Cardiac septum (tissue), 1 donor: Measurements from ENCODE around the gene N4BP2L2. TPM values are rescaled to one million over a fixed set of nuclear protein-coding genes. Genes with fewer than 3 reads are reported as not detected.
"Not testable (repeated sequence)": the region's sequence is repeated elsewhere in the genome, so short reads cannot be mapped to it uniquely, and the experiment has no call there.

Experiments used
- DNase-seq: peaks from one replicate; pipeline ENCODE4 v3.0.0-alpha.2; 2020; ENCODE audit warnings: low spot score
- intact Hi-C: fragments of 100-400 bp; cut with DNase I; formaldehyde crosslinking; loops from one replicate; pipeline ENCODE4 v1.14.0; 2022
- long read RNA-seq: library from polyadenylated mRNA; unstranded; transcript quantifications from one replicate; pipeline ENCODE4 v2.0.0, GENCODE V29; 2021
- total RNA-seq: library from RNA; stranded (reverse); fragmentation: NEBNext Ultra II Directional; extraction: Animal tissue kit (Norgen Biotek cat#: 25700); gene quantifications from one replicate; pipeline ENCODE4 v1.2.1, GENCODE V29; 2021
- donor health status: DM: no; HTN: no; CAD: no.

N4BP2L2 gene
- 132 TPM for total RNA-seq
- long read RNA-seq, full-length matches to known transcripts = 11 of 86 reads
- long read RNA-seq, partial matches to known transcripts = 48 of 86 reads
- long read RNA-seq, other reads (novel, unspliced or antisense) = 27 of 86 reads

DNA sequence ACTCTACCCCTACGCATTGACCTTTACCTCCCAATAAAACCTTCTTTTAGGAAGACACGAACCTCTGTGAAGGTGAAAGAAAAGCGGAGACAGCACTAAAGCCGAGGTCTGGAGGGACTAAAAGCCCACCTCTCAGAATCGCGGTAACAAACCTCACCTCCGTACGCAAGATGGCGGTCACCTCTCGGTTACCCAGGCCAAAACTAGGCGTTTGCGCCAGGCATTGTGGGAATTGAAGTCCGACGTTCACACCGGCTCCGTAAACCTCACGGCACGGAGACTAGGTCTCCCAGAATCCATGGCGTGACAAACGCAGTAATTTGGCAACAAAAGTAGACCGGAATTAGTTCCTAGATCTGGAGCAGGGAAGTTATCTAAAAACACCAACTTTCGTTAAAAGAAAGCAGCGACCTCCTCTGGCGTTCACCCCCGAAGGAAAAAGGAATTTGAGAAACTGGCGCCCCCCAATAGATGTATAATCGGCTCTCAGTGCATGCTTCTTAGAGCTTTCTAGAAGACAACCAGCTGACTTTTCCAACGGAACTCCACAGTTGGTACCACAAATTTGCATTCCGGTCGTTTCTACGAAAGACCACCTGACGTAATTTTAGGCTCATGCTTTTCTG, at the start of gene N4BP2L2:
Gene N4BP2L2 (minus strand): TSS at position 175 of the 626 bp plus-strand sequence. CDS start 1,768 bp downstream, outside the sequence.
- intact Hi-C loops = no loop called here
- DNase-seq = peak; percentile 97

DNA sequence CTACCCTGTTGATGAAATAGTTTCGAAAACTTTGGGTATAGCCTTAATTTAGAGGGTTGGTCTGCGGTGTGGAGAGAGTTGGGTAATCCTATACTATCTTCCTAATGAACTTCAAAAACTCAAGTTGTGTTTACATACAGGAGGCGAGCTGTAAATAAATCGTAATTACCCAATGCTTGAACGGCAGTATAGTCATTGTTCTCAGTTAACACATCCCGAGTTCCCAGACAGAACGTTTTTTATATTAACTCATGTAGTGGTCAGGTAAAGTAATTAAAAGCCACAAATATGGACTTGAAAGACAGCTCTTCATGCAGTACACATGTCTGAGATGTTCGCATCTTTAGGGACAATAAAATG, 49.2 kb upstream of the N4BP2L2 start:
- intact Hi-C loops = loop anchor here (1.0 to 5.0 kb wide), 4 partner anchors 51 to 1135 kb away; partner anchors contain the start of gene KL
- no peak for DNase-seq

DNA sequence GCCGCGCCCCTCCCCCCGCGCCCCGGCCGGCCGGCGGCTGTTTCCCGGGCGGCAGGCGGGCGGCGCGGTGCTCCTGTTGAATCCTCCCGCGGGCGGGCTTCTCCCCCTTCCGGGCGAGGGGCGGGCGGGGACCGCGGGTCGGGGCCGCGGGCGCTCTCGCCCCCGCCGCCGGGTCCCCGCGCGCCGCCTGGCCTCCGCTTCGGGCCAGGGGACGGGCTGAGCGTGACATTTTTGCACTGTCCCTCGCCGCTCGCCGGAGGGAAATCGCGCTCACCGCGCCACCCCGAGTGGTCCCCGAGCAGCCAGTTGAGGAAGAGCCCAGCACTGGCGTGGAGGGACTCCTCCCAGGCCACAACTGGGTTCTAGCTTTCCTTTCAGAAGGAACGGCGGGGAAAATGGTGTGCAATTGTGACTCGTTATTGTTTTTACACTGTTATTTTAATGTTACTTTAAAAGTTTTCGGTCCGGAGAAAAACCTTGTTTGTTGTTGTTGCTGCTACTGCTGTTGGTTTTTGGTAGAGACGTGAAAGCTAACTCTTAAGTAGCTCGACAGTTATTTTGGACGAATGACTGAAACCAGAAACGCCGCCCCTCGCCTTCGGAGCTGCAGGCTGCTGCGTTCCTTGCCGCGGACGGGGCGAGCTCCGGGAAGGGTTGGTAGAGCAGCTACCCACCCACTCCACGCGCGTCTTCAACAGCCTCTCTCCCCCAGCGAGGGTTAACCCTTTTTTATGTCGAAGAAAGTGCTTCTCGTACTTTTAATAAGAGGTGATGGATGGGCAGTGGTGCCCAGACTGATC, 48.6 kb upstream of the N4BP2L2 start:
- intact Hi-C loops = loop anchor here (2.0 to 5.0 kb wide), 3 partner anchors 430 to 1135 kb away; partner anchors contain the start of gene KL

DNA sequence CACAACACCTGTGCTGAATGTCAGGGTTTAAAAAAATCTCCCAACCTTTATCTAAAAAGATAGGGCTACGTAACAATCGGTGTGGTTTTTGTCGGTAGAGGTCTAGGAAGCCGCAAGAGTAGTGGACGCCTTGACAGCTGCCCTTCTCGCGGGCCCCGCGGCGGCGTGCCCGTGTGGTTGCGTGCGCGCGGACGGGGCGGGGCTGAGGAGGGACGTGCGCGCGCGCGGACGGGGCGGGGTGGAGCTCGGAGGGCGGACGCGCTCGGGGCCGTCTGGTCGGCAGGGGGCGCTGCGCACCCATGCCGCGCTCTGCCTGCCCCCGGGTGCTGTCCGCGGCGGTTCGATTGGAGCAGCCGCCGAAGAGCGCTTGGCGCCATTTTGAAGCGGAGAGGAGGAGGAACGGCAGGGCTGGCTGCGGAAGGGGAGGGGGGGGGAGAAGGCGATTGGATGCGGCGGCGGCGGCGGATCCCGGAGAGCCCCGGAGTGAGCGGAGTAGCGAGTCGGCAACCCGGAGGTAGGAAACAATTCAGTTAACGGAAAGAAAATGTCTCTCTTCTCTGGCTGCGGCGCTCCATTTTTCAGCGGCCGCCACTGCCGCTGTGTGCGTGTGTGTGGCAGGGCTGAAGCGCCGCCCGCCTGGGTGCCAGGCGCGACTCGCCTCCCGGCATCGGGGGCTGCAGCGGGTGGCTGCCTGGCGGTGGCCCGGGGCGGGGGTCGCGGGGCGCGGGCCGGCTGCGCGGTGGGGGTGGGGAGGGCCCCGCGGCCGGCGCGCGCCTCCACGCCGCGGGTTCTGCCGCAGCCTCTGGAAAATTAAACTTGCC, 47.7 kb upstream of the N4BP2L2 start, which contains the start of gene PDS5B:
Gene PDS5B (plus strand): TSS at position 373 of the 821 bp plus-strand sequence. CDS start 62,321 bp downstream, outside the sequence.
- DNase-seq = peak; percentile 98
- intact Hi-C loops = loop anchor here (2.0 to 5.0 kb wide), 3 partner anchors 431 to 1136 kb away; partner anchors contain the start of gene KL

More for the DNA sequence above, 48.6 kb upstream of the N4BP2L2 start:
- DNase-seq = peak; percentile 88

DNA sequence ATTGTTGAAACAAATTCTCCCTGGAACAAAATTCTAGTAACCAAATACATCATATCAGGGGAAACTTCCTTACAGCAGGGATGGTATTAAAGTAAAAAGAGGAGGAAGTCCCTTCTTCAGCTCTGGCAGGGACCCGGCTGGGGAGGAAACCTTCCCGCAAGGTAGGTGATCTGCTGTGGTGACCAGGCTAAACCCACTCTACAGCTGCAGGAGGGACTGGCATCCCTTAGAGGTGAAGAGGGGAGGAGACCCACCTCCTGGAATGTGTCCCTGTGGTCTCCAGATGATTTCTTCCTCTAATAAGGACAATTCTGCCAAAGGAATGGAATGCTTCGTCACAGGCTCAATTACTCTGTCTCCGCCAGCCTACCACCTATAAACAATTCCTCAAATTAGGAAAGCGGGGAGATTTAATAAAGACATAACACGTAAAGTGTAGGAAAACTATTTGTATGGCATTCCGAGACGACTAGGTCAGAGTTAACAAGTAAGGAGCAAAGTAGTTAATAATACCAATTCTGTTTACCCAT, 47.0 kb upstream of the N4BP2L2 start:
- peak; percentile 77 for DNase-seq
- intact Hi-C loops = loop anchor here (2.0 to 5.0 kb wide), 3 partner anchors 431 to 1137 kb away; partner anchors contain the start of gene KL

DNA sequence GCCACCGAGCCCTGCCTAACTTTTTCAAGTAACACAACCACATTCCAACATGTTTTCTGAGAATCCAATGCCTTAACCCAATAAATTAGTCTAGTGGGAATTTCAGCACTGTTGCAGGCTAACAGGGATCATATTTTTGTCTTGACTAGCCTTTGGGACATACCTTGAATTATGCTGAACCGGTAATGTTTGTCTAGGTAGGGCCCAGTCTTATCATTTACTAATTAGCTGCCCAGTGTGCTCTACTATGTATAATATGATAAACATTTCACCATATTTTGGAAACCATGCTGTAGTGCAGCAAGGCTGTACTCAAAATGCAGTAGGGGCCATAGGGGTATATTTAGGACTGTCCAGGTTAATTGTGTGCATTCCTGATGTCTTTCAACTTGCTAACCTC, 44.4 kb upstream of the N4BP2L2 start:
- no peak for DNase-seq
- intact Hi-C loops = no loop called here

DNA sequence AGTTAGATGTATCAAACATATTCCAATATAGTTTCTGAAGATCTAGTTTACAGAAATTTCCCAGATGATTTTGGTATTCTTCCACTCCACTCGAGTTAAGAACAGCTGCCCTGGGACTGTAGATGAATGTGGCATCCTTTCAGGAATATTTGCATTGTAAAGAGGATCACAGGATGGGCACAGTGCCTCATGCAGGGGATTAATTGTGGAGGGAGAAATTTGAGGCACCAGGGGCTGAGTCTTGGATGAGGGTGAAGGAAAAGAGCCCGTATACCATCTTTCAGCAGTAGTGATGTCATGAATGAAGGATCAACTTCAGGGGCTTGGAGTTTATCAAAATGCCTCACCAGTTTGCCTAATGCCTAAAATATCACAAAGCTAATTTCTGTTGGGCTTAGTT, 43.7 kb upstream of the N4BP2L2 start:
- DNase-seq = no peak
- intact Hi-C loops = no loop called here

DNA sequence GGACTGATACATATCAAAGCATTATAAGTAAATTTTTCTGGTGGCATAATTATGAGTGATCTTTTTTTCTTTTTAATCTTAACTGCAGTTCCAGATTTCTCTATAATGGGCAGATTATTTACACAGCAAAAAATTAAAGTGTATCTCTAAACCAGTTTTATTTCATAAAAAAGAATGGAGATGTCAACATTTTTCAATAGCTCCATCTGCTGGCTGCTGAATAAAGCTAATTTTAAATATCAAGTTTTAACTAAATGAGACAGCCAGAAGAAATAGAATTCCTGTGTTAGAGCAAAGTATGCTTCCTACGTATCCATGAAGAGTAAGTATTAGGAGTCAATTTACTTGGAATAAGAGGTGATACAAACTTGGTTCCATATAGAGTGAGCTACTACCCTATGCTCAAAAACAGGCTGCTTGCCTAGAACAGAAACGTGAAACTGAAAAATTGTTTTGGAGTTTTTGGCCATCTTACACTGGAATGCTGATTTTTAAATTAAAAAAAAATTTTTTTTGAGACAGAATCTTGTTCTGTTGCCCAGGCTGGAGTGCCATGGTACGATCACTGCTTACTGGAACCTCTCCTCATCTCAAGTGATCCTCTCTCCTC, 42.7 kb upstream of the N4BP2L2 start:
- no peak for DNase-seq
- intact Hi-C loops = loop anchor here (2.0 kb wide), 1 partner anchor 200 kb away; no protein-coding TSS in a partner anchor

DNA sequence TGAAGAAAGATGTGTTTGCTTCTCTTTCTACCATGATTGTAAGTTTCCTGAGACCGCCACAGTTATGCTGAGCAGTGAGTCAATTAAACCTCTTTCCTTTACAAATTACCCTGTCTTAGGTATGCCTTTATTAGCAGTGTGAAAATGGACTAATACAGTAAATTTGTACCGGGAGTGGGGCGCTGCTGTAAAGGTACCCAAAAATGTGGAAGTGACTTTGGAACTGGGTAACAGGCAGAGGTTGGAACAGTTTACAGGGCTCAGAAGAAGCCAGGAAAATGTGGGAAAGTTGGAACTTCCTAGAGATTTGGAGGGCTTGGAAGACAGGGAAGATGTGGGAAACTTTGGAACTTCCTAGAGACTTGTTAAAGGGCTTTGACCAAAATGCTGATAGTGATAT, 38.4 kb upstream of the N4BP2L2 start:
- DNase-seq = no peak
- intact Hi-C loops = no loop called here

DNA sequence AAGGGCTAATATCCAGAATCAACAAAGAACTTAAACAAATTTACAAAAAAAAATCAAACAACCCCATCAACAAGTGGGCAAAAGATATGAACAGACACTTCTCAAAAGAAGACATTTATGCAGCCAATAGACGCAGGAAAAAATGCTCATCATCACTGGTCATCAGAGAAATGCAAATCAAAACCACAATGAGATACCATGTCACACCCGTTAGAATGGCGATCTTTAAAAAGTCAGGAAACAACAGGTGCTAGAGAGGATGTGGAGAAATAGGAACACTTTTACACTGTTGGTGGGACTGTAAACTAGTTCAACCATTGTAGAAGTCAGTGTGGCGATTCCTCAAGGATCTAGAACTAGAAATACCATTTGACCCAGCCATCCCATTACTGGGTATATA, 37.1 kb upstream of the N4BP2L2 start:
- intact Hi-C loops, DNase-seq: not testable (repeated sequence)

DNA sequence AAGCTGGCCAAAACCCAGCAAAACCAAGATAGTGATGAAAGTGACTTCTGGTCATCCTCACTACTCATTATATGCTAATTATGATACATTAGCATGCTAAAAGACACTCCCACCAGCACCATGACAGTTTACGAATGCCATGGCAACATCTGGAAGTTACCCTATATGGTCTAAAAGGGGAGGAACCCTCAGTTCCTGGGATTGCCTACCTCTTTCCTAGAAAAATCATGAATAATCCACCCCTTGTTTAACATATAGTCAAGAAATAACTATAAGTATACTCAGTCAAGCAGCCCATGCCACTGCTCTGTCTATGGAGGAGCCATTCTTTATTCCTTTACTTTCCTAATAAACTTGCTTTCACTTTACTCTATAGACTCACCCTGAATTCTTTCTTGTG, 22.2 kb upstream of the N4BP2L2 start:
- DNase-seq, intact Hi-C loops: not testable (repeated sequence)

DNA sequence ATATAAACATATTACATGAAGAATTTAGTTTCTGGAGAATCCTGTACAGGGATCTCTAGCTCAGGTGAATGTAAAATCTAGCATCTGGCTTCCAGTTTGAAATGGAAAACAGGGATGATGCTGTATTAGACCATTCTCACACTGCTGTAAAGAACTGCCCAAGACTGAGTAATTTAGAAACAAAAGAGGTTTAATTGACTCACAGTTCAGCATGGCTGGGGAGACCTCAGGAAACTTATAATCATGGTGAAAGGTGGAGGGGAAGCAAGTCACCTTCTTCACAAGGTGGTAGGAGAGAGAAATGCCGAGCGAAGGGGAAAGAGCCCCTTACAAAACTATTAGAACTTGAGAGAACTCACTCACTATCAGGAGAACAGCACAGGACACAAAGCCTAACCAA, 17.0 kb upstream of the N4BP2L2 start:
- intact Hi-C loops = no loop called here
- DNase-seq = no peak

DNA sequence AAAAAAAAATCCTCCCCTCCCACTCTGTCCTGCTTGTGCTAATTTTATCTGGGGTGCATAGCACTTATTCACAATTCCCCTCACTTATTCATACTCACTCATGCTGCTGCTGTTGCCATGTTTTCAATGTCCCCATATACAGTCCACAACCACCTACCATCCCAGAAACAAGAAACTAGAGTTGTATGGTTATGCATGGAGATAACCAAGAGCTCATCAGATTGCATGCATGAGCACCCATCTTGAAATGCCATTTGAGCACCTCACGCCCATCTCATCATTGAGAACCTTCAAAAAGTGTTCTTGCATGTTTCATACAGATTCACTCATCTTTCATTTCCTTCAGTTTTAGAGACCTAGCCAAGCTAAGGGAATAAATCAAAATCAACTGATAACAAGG, 15.1 kb upstream of the N4BP2L2 start:
- no peak for DNase-seq
- intact Hi-C loops = no loop called here

DNA sequence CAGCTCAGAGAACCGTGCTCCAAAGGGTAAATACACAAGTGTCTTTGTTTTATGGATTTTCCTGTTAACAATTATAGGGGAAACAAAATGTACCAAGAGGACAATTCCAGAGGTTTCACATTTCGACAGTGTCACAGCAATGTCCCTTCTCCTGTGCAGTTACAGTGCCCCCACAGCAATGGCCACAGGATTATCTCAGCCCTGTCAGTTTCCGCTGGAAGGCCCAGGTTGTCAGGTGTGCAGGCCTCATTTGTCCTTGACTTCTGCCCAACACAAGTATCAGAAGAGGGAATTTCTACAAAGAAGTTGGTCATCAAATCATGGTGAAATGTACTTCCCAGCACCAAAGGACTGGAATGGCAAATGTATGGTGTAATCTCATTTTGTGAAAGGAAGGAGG, 11.2 kb upstream of the N4BP2L2 start:
- DNase-seq = no peak
- intact Hi-C loops = loop anchor here (10.0 kb wide), 1 partner anchor 165 kb away; no protein-coding TSS in a partner anchor

DNA sequence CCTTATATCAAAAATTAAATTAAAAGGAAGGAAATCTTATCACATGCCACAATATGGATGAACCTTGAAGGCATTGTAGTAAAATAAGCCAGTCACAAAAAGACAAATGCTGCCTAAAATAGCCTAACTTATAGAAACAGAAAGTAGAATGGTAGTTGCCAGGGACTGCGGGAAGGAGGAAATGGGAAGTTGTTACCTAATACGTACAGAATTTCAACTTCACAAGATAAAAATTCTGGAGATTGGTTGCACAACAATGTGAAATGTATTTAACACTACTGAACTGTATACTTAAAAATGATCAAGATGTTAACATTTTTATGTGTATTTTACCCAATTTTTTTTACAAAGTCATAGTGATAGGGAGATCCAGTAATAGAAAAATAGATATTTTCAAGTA, 10.2 kb upstream of the N4BP2L2 start:
- intact Hi-C loops = loop anchor here (10.0 kb wide), 1 partner anchor 164 kb away; no protein-coding TSS in a partner anchor
- no peak for DNase-seq

DNA sequence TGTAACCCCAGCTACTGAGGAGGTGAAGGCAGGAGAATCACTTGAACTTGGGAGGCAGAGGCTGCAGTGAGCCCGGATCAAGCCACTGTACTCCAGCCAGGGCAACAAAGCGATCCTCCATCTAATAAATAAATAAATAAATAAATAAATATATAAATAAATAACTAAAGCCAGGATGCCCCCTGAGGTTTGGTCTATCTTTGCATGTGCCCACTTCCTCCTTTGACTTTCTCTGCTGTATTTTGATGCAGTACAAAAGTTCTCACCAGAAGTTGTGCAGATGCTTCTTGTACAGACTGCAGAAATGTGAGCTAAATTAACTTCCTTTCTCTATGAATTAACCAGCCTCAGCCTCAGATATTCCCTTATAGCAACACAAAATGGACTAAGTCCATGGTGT, 6.5 kb upstream of the N4BP2L2 start:
- intact Hi-C loops = loop anchor here (10.0 kb wide), 1 partner anchor 160 kb away; no protein-coding TSS in a partner anchor

DNA sequence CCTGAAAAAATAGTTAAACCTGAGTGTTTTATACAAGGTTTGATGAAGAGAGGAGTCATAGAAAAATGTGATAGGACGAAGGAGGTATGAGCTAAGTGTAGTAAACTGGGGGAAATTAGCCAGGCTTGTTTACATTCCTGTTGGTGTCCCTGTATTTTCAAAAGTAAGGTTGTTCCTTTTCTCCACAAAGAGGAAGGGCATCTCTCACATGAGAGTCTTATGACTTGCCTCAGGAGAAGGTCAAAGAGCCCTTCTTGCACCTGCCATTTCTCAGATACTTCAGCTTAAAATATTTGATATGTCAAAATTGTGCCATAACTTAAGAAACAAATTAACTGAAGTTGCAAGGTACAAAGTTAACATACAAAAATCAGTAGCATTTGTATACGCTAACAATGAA, 3.6 kb upstream of the N4BP2L2 start:
- DNase-seq = no peak
- intact Hi-C loops = loop anchor here (10.0 kb wide), 1 partner anchor 157 kb away; no protein-coding TSS in a partner anchor

More for the DNA sequence above, 6.5 kb upstream of the N4BP2L2 start:
- no peak for DNase-seq

DNA sequence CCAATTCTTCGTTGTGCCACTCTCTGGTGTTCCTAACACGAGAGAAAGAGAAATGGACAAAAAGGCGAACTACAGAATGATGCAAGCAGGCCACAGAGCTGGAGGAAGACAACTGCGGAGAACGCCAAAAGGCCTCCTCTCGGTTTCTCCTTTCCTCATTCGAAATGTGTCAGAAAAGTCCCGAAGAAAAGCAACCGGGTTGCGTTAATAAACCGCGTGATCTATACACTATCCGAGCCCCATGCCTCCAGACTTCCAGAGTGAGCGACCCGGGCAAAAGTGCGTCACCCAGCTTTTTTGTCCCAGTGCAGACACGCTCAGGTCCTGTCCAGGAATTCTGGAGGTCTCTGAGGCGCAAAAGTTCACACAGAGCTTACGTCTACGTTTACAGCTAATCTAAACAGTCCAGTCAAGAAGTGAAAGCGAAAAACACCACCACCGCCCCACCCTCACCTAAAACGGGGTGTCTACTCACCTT, 413 bp downstream of the N4BP2L2 start:
- DNase-seq = peak; percentile 77
- intact Hi-C loops = no loop called here
